ENCODE results near the gene DNAAF9.

Gene DNAAF9

GRCh38 chr20:3378138-3378537 is 29.3 kb downstream of the DNAAF9 start:
- DNase-seq (ENCODE audit: low read depth) = peak; percentile 51
- H3K4me3 ChIP-seq (replicated peaks; ENCODE audit: low read depth, low read length) = no peak overlapping the region
- no peak for TF ChIP-seq CTCF (IDR thresholded peaks at IDR 0.05; ENCODE audit: low read length, missing control alignments)

- no peak for TF ChIP-seq CTCF (IDR thresholded peaks at IDR 0.05; ENCODE audit: low read length, missing control alignments)
- DNase-seq (ENCODE audit: low read depth) = no peak
- H3K4me3 ChIP-seq (replicated peaks; ENCODE audit: low read depth, low read length) = no peak overlapping the region
Measured at GRCh38 chr20:3377644-3378043, 29.8 kb downstream of the DNAAF9 start.

- no peak for TF ChIP-seq CTCF (IDR thresholded peaks at IDR 0.05; ENCODE audit: low read length, missing control alignments)
Measured at GRCh38 chr20:3374296-3374695, 33.2 kb downstream of the DNAAF9 start.

GRCh38 chr20:3371754-3372153 is 35.7 kb downstream of the DNAAF9 start:
- TF ChIP-seq CTCF (IDR thresholded peaks at IDR 0.05; ENCODE audit: low read length, missing control alignments) = no peak

More at GRCh38 chr20:3374296-3374695, 33.2 kb downstream of the DNAAF9 start:
- H3K4me3 ChIP-seq (replicated peaks; ENCODE audit: low read depth, low read length) = no peak overlapping the region
- DNase-seq (ENCODE audit: low read depth) = peak; percentile 25

GRCh38 chr20:3367089-3367488 is 40.4 kb downstream of the DNAAF9 start:
- TF ChIP-seq CTCF (IDR thresholded peaks at IDR 0.05; ENCODE audit: low read length, missing control alignments) = no peak
- no peak overlapping the region for H3K4me3 ChIP-seq (replicated peaks; ENCODE audit: low read depth, low read length)
- DNase-seq (ENCODE audit: low read depth) = no peak

More at GRCh38 chr20:3371754-3372153, 35.7 kb downstream of the DNAAF9 start:
- DNase-seq (ENCODE audit: low read depth) = no peak
- no peak overlapping the region for H3K4me3 ChIP-seq (replicated peaks; ENCODE audit: low read depth, low read length)

GRCh38 chr20:3364323-3365013 is 43.0 kb downstream of the DNAAF9 start:
- no peak for TF ChIP-seq CTCF (IDR thresholded peaks at IDR 0.05; ENCODE audit: low read length, missing control alignments)
- no peak overlapping the region for H3K4me3 ChIP-seq (replicated peaks; ENCODE audit: low read depth, low read length)
- DNase-seq (ENCODE audit: low read depth) = no peak

- no peak for TF ChIP-seq CTCF (IDR thresholded peaks at IDR 0.05; ENCODE audit: low read length, missing control alignments)
- H3K4me3 ChIP-seq (replicated peaks; ENCODE audit: low read depth, low read length) = no peak overlapping the region
- DNase-seq (ENCODE audit: low read depth) = no peak
Measured at GRCh38 chr20:3360752-3361151, 46.7 kb downstream of the DNAAF9 start.
